GM18499 (cell line): Measurements from ENCODE around the gene C1QTNF7.

Experiments
- ATAC-seq: cut with Tn5 transposase; IDR thresholded peaks from one replicate; pipeline ENCODE4 v1.9.1; 2021; ENCODE audit warnings: moderate number of reproducible peaks; ENCODE audit not compliant: insufficient read depth, unreplicated experiment

The C1QTNF7 gene

GRCh38 chr4:15451866-15452765 is 24.3 kb downstream of the C1QTNF7 start:
- no peak for ATAC-seq

- no peak for ATAC-seq
These were observed 27.5 kb downstream of the C1QTNF7 start for GRCh38 chr4:15455290-15455689.

GRCh38 chr4:15457406-15458201 is 29.8 kb downstream of the C1QTNF7 start:
- ATAC-seq, result peak; percentile 96

DNA sequence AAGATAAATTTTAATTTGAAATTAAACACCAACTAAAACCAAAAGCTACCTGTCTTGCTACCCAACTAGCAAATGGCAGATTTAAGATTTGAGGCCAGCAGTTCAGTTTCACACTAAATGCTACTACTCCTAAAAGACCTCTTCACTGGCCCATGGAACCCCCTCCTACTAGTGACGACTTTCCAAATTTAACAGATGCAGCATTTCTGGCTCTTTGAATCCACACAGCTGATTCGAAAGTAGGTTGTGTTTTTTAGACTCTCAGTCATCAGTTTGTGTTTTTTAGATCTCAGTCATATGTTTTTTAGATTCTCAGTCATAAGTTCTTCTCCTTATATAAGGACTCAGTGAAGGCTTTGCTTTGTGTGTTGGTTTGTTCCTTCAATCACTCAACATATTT is 30.8 kb downstream of the C1QTNF7 start:
- no peak for ATAC-seq

- ATAC-seq, result no peak
These were observed 31.9 kb downstream of the C1QTNF7 start for GRCh38 chr4:15459706-15460105.

- ATAC-seq, result no peak
These were observed 38.8 kb downstream of the C1QTNF7 start for GRCh38 chr4:15466596-15466995.

DNA sequence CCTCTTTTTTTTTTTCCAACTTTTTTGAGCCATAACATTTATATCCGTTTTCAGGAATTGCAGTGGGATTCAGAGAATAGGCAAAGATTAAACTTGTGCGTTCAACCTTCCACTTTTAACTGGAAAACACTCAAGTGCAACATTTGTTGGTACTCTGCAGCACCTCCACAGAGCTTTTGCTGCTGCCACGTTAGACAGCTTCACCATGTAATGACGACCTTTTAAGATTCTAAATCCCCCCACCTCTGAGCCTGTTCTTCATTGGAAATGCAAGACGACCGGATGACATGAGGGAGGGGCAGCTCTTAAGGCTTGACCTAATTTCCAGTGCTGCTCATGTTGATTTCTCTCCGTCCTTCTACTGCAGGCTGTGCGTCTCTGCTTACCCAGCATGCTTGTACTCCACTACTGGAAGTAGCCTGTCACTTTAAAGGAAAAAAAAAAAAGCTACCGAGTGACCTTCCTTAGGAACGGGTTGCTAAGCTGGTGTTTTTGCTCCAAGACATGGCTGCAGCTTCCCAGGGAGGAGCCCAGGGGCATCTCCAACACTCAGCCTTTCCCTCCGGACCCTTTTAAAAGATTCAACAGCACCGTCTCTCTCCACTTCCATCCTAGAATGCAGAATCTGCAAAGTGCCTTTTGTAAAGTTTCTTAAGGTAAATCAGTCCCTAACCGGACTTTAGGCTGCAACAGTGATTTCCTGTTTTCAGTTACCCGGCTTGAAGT is 41.7 kb downstream of the C1QTNF7 start, which contains the start of gene CC2D2A:
Gene CC2D2A (plus strand): TSS at position 481 of the 726 bp plus-strand sequence. CDS start 6,051 bp downstream, outside the sequence.
- no peak for ATAC-seq

DNA sequence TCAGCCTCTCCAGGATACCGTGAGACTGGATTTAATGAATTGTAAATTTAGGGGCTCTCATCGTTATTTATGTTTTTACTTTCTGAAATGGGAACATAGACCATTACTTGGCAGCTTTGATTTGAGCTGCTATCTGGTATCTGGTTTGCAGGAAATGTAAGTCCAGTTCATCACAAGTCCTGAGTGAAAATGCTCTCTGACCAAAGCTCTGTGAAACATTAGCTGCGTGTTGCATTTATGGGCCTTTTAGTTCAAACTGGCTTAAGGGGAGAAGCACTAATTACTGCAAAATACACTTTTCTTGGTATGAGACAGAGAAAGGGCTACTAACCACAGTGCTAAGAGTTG is 42.3 kb downstream of the C1QTNF7 start:
- ATAC-seq, result no peak

GRCh38 chr4:15476396-15476795 is 48.6 kb downstream of the C1QTNF7 start:
- no peak for ATAC-seq

DNA sequence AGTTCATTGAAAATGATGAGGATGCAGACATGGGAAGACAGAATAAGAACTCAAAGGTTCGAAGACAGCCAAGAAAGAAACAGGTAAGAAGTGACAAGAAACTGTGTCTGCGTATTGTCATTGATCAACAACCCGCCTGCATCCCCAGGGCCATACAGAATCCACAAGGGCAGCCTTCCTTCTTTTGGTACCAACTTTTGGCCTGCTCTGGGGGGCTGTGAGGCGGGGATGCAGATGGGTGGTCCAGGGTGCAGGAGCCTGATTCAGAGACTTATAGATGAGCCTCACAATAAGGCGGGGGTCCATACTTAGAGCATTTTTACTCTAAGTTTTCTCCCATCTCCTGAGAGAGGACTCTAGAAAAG is 50.9 kb downstream of the C1QTNF7 start:
- no peak for ATAC-seq

- ATAC-seq, result no peak
These were observed 51.5 kb downstream of the C1QTNF7 start for GRCh38 chr4:15479089-15479912.

GRCh38 chr4:15479913-15480185 is 52.0 kb downstream of the C1QTNF7 start:
- no peak for ATAC-seq

GRCh38 chr4:15481961-15482745 is 54.3 kb downstream of the C1QTNF7 start:
- no peak for ATAC-seq

GRCh38 chr4:15482842-15483241 is 55.0 kb downstream of the C1QTNF7 start:
- no peak for ATAC-seq

GRCh38 chr4:15488136-15488535 is 60.3 kb downstream of the C1QTNF7 start:
- ATAC-seq, result no peak

DNA sequence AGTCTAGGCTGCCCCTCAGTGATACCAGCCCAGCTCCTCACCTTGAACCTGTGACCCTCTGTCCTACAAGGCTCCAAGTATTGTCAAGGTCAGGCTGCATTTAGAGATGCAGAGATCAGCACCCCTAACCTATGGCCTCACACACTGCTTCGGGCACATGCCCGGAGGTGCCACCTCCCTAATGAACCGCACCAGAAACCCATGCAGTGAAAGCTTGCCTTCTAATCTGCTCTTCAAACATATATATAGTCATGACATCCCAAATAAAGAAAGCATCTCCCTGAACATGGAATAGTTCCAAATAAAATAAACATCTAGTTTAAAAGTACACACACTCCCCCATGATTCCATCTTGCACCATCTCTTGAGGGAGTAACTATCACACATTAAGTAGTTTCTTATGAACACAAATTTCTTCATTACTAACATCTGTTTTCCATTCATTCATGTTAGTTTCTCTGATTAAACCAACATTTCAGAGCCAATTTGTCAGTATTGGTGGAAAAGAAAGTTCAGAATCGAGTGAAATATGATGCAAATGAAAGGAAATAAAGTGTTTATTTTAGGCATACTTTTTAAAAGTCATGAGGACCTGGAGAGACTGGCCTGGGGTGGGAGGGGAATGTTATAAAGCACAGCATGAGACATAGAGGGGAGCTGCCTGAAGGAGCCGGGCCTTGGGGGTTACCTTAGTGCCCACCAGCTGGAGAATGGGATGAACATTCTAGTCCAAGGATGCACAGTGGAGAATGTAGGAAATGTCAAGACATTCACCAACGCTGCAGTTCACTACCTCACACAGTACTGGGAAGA is 61.0 kb downstream of the C1QTNF7 start:
- no peak for ATAC-seq

GRCh38 chr4:15489551-15489950 is 61.7 kb downstream of the C1QTNF7 start:
- no peak for ATAC-seq

DNA sequence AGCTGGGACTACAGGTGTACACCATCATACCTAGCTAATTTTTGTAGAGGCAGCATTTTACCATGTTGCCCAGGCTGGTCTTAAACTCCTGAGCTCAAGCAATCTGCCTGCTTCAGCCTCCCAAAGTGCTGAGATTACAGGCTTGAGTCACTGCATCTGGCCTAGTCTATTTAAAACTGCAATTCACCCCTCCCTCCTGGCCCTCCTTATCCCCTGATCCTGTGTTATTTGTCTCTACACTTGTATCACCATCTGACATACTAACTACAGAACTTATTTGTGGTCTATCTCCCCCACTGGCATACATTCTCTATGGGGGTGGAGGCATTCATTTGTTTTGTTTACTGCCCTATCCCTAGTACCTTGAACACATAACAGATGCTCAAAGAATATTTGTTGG is 65.6 kb downstream of the C1QTNF7 start:
- no peak for ATAC-seq

- ATAC-seq, result no peak
These were observed 67.8 kb downstream of the C1QTNF7 start for GRCh38 chr4:15495621-15496020.
